ENCODE measurements around the gene LCE7A. TPM values are rescaled to one million over a fixed set of nuclear protein-coding genes. Genes with fewer than 3 reads are reported as not detected.

LCE7A gene
- total RNA-seq, 2 donors from 2014 or later, result not detected

DNA sequence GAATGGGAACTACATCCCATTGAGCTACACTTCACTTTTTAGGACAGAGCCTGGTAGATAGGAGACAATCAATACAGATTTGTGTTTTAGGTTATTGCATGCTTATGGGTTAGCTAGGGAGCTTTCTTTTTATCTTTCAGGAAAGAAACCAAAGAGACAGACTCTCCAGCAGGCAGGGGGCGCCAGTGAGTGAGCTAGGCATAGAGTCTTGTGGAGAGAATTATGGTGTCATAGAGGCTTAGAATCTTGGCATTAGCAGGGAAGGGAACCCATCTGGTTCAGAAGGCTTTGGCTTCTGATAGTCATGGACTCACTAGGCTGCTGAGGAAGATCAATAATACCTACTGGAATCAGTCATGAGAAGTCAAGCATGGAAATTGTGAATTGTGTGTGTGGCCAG is 18.2 kb downstream of the LCE7A start, which contains the start of gene SMCP:
SMCP (plus strand) TSS at position 281 of the 400 bp plus-strand sequence. CDS start 6,101 bp downstream, outside the sequence.
- no peak for DNase-seq
- H3K4me1 ChIP-seq, result no peaks in the 10 kb centered on the region
- intact Hi-C loops (cut with DNase I), result loop anchor here (10.0 kb wide), 1 partner anchor 347 kb away; no protein-coding TSS in a partner anchor
- no peak within 1 kb of the TSS for H3K27ac ChIP-seq
- H3K27me3 ChIP-seq, result no peaks in the 10 kb centered on the region
- no peaks in the 10 kb centered on the region for H3K9me3 ChIP-seq
- H3K36me3 ChIP-seq, result no peaks in the 10 kb centered on the region
- H3K9ac ChIP-seq (ENCODE audit: low read depth in 2 of 2, low read length in 2 of 2), result no peak within 1 kb of the TSS
- no peak within 1 kb of the TSS for H3K4me3 ChIP-seq
- TF ChIP-seq, protein P1, sequence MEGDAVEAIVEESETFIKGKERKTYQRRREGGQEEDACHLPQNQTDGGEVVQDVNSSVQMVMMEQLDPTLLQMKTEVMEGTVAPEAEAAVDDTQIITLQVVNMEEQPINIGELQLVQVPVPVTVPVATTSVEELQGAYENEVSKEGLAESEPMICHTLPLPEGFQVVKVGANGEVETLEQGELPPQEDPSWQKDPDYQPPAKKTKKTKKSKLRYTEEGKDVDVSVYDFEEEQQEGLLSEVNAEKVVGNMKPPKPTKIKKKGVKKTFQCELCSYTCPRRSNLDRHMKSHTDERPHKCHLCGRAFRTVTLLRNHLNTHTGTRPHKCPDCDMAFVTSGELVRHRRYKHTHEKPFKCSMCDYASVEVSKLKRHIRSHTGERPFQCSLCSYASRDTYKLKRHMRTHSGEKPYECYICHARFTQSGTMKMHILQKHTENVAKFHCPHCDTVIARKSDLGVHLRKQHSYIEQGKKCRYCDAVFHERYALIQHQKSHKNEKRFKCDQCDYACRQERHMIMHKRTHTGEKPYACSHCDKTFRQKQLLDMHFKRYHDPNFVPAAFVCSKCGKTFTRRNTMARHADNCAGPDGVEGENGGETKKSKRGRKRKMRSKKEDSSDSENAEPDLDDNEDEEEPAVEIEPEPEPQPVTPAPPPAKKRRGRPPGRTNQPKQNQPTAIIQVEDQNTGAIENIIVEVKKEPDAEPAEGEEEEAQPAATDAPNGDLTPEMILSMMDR (IDR thresholded peaks at IDR 0.05), result no peak

DNA sequence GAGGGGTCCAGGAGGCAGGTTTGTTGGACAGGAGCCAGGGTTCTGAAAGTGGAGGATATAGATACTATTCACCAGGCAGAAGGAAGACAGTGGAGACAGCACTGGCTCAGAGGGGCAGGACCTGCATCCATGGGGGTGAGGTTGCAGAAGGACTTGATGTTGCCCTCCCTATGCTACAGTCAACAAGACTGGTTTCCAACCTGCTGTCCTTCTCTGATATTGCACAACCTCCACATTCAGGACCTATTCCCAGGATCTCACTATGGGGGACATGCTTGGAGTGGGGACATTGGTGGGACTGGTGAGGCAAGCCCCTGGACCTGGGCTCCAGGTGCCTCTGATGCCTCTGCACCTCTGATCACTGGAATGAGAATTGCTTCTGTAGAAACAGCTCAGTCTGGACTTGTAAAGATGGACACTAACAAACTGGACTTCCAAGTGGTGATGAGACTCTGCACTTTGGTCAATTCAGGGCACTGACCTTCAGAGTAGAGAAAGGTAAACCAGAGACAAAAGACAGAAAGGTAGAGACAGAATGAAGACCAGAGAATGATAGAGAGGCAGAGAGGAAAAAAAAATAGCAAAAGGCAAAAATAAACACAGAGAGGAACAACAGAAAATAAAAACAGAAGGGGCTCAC is 19.9 kb downstream of the LCE7A start:
- TF ChIP-seq, protein P1 (IDR thresholded peaks at IDR 0.05), result no peak
- Histone ChIP-seq H3K9me3 (no peaks in the 10 kb centered on the region), H3K27ac (no peak overlapping the region), H3K4me3 (no peak overlapping the region), H3K9ac (ENCODE audit: low read depth in 2 of 2, low read length in 2 of 2) (no peak overlapping the region), H3K4me1 (no peaks in the 10 kb centered on the region), H3K27me3 (no peaks in the 10 kb centered on the region), H3K36me3 (no peaks in the 10 kb centered on the region)
- intact Hi-C loops (cut with DNase I), result loop anchor here (10.0 kb wide), 1 partner anchor 345 kb away; no protein-coding TSS in a partner anchor
- no peak for DNase-seq

DNA sequence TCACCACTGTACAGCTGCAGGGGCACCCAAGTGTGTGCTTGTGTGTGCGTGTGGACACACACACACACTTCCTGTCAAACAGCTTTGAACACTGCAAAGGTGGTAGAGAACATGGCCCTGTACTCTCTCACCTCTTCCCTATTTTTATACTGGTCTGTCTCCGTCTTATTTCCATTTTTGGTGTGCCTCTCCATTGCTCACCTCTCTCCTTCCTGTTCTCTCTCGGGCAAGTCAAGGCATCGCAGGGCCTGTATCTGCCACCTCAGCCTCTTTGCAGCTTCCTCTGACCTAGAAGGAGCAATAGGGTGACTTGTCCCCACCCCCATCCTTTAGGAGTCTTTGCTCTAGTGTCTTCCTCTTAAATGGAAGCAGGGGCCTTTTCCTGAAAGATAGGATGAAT is 20.5 kb downstream of the LCE7A start:
- Histone ChIP-seq H3K9me3 (no peaks in the 10 kb centered on the region), H3K27ac (no peak overlapping the region), H3K27me3 (no peaks in the 10 kb centered on the region), H3K9ac (ENCODE audit: low read depth in 2 of 2, low read length in 2 of 2) (no peak overlapping the region), H3K4me1 (no peaks in the 10 kb centered on the region), H3K36me3 (no peaks in the 10 kb centered on the region), H3K4me3 (no peak overlapping the region)
- intact Hi-C loops (cut with DNase I), result no loop called here
- TF ChIP-seq, protein P1 (IDR thresholded peaks at IDR 0.05), result no peak
- no peak for DNase-seq

DNA sequence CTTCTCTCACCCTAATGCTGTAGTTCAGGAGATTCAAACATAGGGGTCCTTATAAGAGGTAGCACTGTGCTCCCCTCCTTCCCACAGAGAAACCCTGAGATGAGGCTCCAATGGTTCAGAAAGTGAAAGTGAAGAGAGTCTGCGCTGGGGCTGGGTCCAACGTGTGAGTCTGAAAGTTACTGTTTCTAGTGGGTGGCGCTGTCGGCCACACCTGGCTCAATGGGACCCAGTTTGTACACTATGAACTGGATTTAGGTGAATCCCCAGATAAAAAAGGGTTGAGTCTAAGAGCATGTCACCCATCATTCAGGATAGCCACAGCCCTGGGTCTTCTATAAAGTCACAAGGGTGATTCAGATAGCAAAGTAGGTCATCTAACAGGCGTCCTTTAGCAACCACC is 21.1 kb downstream of the LCE7A start:
- TF ChIP-seq, protein P1 (IDR thresholded peaks at IDR 0.05), result no peak
- Histone ChIP-seq H3K9me3 (no peaks in the 10 kb centered on the region), H3K4me1 (no peaks in the 10 kb centered on the region), H3K36me3 (no peaks in the 10 kb centered on the region), H3K27me3 (no peaks in the 10 kb centered on the region), H3K9ac (ENCODE audit: low read depth in 2 of 2, low read length in 2 of 2) (no peak overlapping the region), H3K4me3 (no peak overlapping the region), H3K27ac (no peak overlapping the region)
- DNase-seq, result no peak
- intact Hi-C loops (cut with DNase I), result no loop called here

DNA sequence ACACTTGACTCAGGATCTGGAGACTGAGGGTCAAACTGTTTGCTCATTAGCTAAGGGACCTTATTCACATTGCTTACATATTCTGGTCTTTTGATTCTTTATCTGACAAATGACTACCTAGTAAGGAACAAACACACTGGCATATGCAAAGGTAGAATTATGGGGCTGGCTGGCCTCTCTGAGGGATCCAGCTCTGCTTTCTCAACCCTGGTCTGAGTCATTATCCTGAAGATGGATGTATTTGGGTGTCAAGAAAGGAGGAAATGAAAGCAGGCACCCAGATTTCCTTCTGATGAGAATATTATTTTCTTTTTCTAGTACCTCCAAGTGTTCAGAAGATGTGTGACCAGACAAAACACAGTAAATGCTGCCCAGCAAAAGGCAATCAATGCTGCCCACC is 24.3 kb downstream of the LCE7A start:
- Histone ChIP-seq H3K27me3 (no peaks in the 10 kb centered on the region), H3K9ac (ENCODE audit: low read depth in 2 of 2, low read length in 2 of 2) (no peak overlapping the region), H3K36me3 (no peaks in the 10 kb centered on the region), H3K27ac (no peak overlapping the region), H3K4me3 (no peak overlapping the region), H3K9me3 (no peaks in the 10 kb centered on the region), H3K4me1 (no peaks in the 10 kb centered on the region)
- no peak for DNase-seq
- TF ChIP-seq, protein P1 (IDR thresholded peaks at IDR 0.05), result no peak
- intact Hi-C loops (cut with DNase I), result no loop called here

All from colonic mucosa (tissue), 4 donors.